Myocyte (in vitro differentiated cells): ENCODE results near the gene VGLL4. TPM values are rescaled to one million over a fixed set of nuclear protein-coding genes. Genes with fewer than 3 reads are reported as not detected.
"Not testable (repeated sequence)": the region's sequence is repeated elsewhere in the genome, so short reads cannot be mapped to it uniquely, and the experiment has no call there.

Experiments
- DNase-seq: peaks from one replicate; pipeline ENCODE4 v3.0.0-alpha.2; 2012; ENCODE audit warnings: low read depth
- total RNA-seq: library from RNA; depleted of rRNA; stranded (reverse); fragments of >200 nt; gene quantifications from 2 replicates; pipeline ENCODE4 v1.2.3, GENCODE V29; 2014

The VGLL4 gene
- total RNA-seq, 1 donor from 2014 or later = 102 TPM

- DNase-seq = no peak
Measured at GRCh38 chr3:11536132-11536935, 107.4 kb downstream of the VGLL4 start.

- DNase-seq = no peak
Measured at GRCh38 chr3:11535243-11535960, 108.3 kb downstream of the VGLL4 start.

- no peak for DNase-seq
Measured at GRCh38 chr3:11534793-11535101, 109.0 kb downstream of the VGLL4 start.

GRCh38 chr3:11534011-11534792 is 109.5 kb downstream of the VGLL4 start:
- no peak for DNase-seq

GRCh38 chr3:11532931-11533391 is 110.8 kb downstream of the VGLL4 start:
- DNase-seq = no peak

- DNase-seq = peak; percentile 38
Measured at GRCh38 chr3:11530153-11530721, 113.5 kb downstream of the VGLL4 start.

GRCh38 chr3:11529281-11529680 is 114.4 kb downstream of the VGLL4 start:
- DNase-seq = no peak

GRCh38 chr3:11526121-11526520 is 117.6 kb downstream of the VGLL4 start:
- DNase-seq = not testable (repeated sequence)

GRCh38 chr3:11523572-11524101 is 120.1 kb downstream of the VGLL4 start:
- DNase-seq = no peak

- no peak for DNase-seq
Measured at GRCh38 chr3:11522953-11523571, 120.7 kb downstream of the VGLL4 start.

GRCh38 chr3:11522398-11522715 is 121.4 kb downstream of the VGLL4 start:
- no peak for DNase-seq

GRCh38 chr3:11521167-11521566 is 122.5 kb downstream of the VGLL4 start:
- no peak for DNase-seq

- no peak for DNase-seq
Measured at GRCh38 chr3:11517601-11518000, 126.1 kb downstream of the VGLL4 start.

- DNase-seq = peak; percentile 86
Measured at GRCh38 chr3:11514191-11514821, 129.4 kb downstream of the VGLL4 start.

- no peak for DNase-seq
Measured at GRCh38 chr3:11513817-11514135, 129.9 kb downstream of the VGLL4 start.

GRCh38 chr3:11513125-11513816 is 130.4 kb downstream of the VGLL4 start:
- not testable (repeated sequence) for DNase-seq

- not testable (repeated sequence) for DNase-seq
Measured at GRCh38 chr3:11511606-11512005, 132.1 kb downstream of the VGLL4 start.

GRCh38 chr3:11510356-11510755 is 133.4 kb downstream of the VGLL4 start:
- DNase-seq = no peak

- DNase-seq = no peak
Measured at GRCh38 chr3:11510001-11510340, 133.7 kb downstream of the VGLL4 start.
